Thoracic aorta (tissue), 2 donors: ENCODE data around the gene DSCAM. TPM values are rescaled to one million over a fixed set of nuclear protein-coding genes. Genes with fewer than 3 reads are reported as not detected.

ENCODE experiments used
- ATAC-seq: fragments of 150-250 bp; one replicate; pipeline ENCODE4 v1.8.0; 2017; ENCODE audit warnings: low read depth; ENCODE audit not compliant: insufficient number of reproducible peaks, low FRiP score
- DNase-seq: peaks from one replicate; pipeline ENCODE4 v3.0.0-alpha.2; 2020; ENCODE audit warnings: low spot score
- H3K27ac ChIP-seq, 2 donors: fragments of 200-600 bp; sonication (generic); 1 replicate in 1 of 2; 2 replicates in 1 of 2; pipeline ENCODE4 v1.5.1; 2016; ENCODE audit warnings: mild to moderate bottlenecking in 2 of 2, moderate library complexity in 2 of 2
- H3K27me3 ChIP-seq: fragments of 200-600 bp; sonication (generic); replicated peaks from 2 replicates; pipeline ENCODE4 v1.6.0; 2016; ENCODE audit warnings: mild to moderate bottlenecking; ENCODE audit not compliant: insufficient read depth
- H3K36me3 ChIP-seq: fragments of 200-600 bp; sonication (generic); one replicate; pipeline ENCODE4 v1.5.1; 2016
- H3K4me1 ChIP-seq, 2 donors: fragments of 200-600 bp; sonication (generic); 1 replicate in 1 of 2; 2 replicates in 1 of 2; pipeline versions ENCODE4 v1.5.1 to v1.6.0; 2016; ENCODE audit warnings: low read depth in 2 of 2, mild to moderate bottlenecking in 1 of 2; ENCODE audit not compliant: control insufficient read depth in 1 of 2
- H3K4me3 ChIP-seq: fragments of 200-600 bp; sonication (generic); 2 replicates; pipeline ENCODE4 v1.5.1; 2016; ENCODE audit warnings: mild to moderate bottlenecking
- H3K9me3 ChIP-seq: fragments of 200-600 bp; sonication (generic); 2 replicates; pipeline ENCODE4 v1.5.1; 2016
- total RNA-seq, 2 donors: library from RNA; depleted of rRNA; stranded (reverse); fragments of >200 nt; gene quantifications; one replicate each; pipeline versions ENCODE4 v1.1.0 to v1.2.3, GENCODE V29; 2016
- TF ChIP-seq, protein P1 (sequence below): fragments of 200-600 bp; sonication (generic); IDR thresholded peaks from one replicate; pipeline ENCODE4 v1.5.1; 2019; ENCODE audit warnings: antibody characterized with exemption

DSCAM gene
- total RNA-seq, 2 donors from 2014 or later: not detected

DNA sequence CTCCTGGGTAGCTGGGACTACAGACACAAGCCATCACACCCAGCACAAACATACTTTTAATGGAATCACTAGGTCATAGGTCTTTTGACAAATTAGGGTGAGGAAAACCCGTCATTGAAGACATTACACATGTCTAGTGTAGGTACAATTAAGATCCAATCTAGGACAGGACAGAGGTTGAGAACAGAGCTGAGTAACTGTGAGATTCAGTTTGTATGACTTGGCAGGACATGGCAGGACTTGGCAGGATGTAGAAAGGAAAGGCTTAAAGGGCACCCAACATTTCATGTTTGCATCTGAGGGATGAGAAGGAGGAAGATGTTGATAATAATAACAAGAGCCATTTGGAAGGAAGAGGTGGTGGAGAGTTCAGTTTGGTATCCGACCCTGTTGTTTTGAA lies 496.0 kb downstream of the DSCAM start:
- ATAC-seq (no peak), DNase-seq (no peak)
- Histone ChIP-seq H3K9me3 (no peaks in the 10 kb centered on the region), H3K27me3 (no peaks in the 10 kb centered on the region), H3K4me3 (no peak overlapping the region), H3K4me1 (no peaks in the 10 kb centered on the region), H3K27ac (no peak overlapping the region), H3K36me3 (no peaks in the 10 kb centered on the region)
- TF ChIP-seq, protein P1, sequence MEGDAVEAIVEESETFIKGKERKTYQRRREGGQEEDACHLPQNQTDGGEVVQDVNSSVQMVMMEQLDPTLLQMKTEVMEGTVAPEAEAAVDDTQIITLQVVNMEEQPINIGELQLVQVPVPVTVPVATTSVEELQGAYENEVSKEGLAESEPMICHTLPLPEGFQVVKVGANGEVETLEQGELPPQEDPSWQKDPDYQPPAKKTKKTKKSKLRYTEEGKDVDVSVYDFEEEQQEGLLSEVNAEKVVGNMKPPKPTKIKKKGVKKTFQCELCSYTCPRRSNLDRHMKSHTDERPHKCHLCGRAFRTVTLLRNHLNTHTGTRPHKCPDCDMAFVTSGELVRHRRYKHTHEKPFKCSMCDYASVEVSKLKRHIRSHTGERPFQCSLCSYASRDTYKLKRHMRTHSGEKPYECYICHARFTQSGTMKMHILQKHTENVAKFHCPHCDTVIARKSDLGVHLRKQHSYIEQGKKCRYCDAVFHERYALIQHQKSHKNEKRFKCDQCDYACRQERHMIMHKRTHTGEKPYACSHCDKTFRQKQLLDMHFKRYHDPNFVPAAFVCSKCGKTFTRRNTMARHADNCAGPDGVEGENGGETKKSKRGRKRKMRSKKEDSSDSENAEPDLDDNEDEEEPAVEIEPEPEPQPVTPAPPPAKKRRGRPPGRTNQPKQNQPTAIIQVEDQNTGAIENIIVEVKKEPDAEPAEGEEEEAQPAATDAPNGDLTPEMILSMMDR: no peak

DNA sequence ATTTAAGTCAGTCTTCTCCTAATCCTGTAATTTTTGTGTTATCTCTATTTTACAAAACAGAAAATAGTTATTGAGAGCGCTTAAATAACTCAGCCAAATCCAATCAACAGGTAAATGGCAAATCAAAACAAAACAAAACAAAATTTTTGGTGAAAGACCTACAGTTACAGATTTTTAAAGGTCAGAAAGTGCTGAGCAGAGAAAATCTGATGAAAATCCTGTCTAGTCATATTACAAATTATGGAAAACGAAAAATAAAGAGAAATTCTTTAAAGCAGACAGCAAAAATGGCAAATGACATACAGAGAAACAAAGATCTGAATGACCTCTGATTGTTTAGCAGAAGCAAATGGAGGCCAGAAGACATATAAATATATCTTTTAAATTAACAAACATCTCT lies 497.4 kb downstream of the DSCAM start:
- Histone ChIP-seq H3K9me3 (no peaks in the 10 kb centered on the region), H3K27me3 (no peaks in the 10 kb centered on the region), H3K27ac (no peak overlapping the region), H3K36me3 (no peaks in the 10 kb centered on the region), H3K4me3 (no peak overlapping the region), H3K4me1 (no peaks in the 10 kb centered on the region)
- TF ChIP-seq, protein P1: no peak
- no peak for ATAC-seq
- DNase-seq: no peak

DNA sequence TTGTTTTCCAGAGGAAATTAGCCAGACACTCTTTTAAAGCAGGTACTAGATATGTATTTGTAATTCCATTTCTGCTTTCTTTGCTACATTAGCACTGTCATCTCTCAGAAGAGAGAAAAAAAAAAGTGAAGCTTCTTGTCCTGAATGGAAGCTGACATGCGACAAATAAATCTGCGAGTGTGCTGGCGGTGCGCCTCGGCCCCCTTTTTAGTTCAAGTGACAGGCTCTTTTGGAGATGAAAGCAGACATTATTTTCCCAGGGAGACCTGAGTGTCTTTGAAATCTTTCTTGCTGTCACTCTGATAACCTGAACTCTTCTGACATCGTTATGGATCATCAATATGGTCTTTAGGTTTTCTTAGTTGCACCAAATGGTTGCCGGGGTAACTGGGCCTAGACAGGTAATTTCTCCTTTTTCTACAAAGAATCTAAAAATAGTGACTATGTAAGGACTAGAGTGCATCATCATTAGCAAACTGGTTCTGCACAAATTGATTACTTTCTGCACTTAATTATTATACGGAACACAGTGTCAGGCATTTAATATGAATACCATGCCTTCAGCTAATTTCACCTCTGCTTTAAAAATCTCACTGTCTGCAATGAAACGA lies 501.1 kb downstream of the DSCAM start:
- H3K27ac ChIP-seq: no peak overlapping the region
- H3K9me3 ChIP-seq: no peaks in the 10 kb centered on the region
- TF ChIP-seq, protein P1: no peak
- no peaks in the 10 kb centered on the region for H3K4me1 ChIP-seq
- no peak overlapping the region for H3K4me3 ChIP-seq
- H3K36me3 ChIP-seq: no peaks in the 10 kb centered on the region
- no peaks in the 10 kb centered on the region for H3K27me3 ChIP-seq
- ATAC-seq (no peak), DNase-seq (no peak)

DNA sequence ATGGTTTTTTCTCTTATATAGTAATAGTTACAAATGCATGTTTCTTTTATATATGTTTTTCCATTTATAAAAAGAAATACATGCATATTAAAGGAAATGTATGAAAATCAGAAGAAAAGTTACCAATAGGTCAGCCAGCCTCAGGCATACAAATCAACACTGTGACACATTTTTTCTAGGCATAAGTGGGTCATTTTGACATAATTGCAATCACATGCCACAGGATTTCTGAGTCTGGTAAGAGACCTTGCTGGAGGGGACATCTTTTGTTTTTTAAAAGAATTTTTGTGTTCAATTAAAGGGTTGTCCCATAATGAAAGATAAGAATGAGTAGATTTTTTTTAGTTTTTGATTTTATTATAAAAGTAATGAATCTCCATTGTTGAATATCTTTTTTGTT lies 506.6 kb downstream of the DSCAM start:
- Histone ChIP-seq H3K27me3 (no peaks in the 10 kb centered on the region), H3K27ac (no peak overlapping the region), H3K4me3 (no peak overlapping the region), H3K9me3 (no peaks in the 10 kb centered on the region), H3K36me3 (no peaks in the 10 kb centered on the region), H3K4me1 (no peaks in the 10 kb centered on the region)
- DNase-seq (no peak), ATAC-seq (no peak)
- TF ChIP-seq, protein P1: no peak

DNA sequence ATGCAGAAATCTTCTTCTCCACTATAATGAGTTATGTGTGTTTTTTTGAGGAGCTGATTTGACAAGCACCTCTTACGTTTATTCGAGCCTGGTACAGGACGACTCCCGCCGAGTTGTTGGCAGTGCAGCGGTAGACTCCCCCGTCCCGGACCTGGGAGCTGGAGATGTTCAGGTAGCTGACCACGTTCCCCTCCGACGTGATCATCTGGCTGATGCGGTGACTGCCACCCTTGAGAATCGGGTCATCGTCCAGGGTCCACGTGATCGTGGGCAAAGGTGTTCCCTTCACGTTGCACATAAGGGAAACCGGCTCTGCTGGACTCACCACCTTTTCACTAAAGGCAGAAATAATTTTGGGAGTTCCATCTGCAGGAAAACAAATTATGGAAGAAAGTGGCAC lies 507.9 kb downstream of the DSCAM start:
- Histone ChIP-seq H3K27me3 (no peaks in the 10 kb centered on the region), H3K4me3 (no peak overlapping the region), H3K27ac (no peak overlapping the region), H3K9me3 (no peaks in the 10 kb centered on the region), H3K36me3 (no peaks in the 10 kb centered on the region), H3K4me1 (no peaks in the 10 kb centered on the region)
- DNase-seq (no peak), ATAC-seq (no peak)
- TF ChIP-seq, protein P1: no peak
